ENCODE data around the gene NME7.
"Not testable (repeated sequence)": the region's sequence is repeated elsewhere in the genome, so short reads cannot be mapped to it uniquely, and the experiment has no call there.

NME7 gene, protein sequence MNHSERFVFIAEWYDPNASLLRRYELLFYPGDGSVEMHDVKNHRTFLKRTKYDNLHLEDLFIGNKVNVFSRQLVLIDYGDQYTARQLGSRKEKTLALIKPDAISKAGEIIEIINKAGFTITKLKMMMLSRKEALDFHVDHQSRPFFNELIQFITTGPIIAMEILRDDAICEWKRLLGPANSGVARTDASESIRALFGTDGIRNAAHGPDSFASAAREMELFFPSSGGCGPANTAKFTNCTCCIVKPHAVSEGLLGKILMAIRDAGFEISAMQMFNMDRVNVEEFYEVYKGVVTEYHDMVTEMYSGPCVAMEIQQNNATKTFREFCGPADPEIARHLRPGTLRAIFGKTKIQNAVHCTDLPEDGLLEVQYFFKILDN

DNA sequence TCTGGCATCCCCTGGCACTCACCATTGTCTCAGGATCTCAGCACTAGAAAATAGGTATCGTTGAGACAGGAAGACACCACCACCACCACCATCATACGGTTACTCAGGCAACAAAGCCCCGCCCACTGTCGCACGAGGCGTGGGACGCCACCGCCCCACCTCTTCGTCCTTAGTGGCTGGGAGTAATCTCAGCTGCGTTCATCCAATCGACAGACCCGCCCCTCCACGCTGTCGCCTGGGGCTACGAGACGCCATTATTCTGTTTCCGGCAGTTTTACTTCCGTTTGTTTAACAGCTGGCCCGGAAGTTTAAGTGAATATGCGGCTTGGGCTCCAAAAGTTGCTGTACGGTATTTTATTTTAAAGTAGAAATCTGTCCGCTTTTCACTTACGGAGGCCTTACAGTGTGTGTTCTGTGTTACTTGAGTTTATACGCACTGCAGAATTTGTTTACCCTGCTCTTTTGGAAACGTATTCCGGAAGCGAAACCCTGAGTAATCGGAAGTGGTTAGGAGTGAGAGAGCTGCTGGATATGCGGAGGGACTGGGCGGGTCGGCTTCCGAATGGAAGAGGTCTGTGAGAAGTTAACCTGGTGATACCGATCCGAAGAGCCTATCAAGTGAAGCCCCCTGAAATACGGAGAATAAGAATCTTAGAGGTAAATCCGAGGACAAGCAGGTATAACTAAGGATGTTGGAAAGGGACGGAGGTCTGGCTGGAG lies at the start of gene NME7, which contains the start of gene BLZF1:
Gene NME7 (minus strand): TSS at position 112 of the 720 bp plus-strand sequence. CDS start 87 bp downstream, at position 25.
Gene BLZF1 (plus strand): TSS at position 510 of the 720 bp plus-strand sequence. CDS start 1,328 bp downstream, outside the sequence.
- DNase-seq: peak; percentile 94

DNA sequence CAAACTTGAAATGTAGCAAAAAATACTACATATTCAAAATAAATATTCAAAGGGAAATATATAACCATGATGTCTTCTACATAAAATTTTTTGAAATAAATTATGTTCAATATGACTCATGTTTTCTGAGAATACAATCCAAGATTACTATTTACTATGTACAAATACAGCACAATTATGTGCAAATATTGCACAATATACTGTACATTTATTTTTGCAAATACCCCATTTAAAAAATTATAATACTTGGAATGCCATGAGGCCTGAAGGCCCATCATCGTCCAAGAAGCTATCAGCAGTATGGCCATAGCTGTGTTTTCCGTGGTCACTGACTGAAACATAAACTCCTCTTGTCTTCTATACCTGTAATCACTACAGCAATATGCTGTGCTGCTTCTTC lies 47.4 kb upstream of the NME7 start:
- DNase-seq: no peak

DNA sequence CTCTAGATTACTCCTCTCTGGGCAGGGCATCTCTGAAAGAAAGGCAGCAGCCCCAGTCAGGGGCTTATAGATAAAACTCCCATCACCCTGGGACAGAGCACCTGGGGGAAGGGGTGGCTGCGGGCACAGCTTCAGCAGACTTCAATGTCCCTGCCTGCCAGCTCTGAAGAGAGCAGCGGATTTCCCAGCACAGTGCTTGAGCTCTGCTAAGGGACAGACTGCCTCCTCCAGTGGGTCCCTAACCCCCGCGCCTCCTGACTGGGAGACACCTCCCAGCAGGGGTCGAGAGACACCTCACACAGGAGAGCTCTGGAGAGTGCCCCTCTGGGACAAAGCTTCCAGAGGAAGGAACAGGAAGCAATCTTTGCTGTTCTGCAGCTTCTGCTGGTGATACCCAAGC lies 40.7 kb upstream of the NME7 start:
- not testable (repeated sequence) for DNase-seq

DNA sequence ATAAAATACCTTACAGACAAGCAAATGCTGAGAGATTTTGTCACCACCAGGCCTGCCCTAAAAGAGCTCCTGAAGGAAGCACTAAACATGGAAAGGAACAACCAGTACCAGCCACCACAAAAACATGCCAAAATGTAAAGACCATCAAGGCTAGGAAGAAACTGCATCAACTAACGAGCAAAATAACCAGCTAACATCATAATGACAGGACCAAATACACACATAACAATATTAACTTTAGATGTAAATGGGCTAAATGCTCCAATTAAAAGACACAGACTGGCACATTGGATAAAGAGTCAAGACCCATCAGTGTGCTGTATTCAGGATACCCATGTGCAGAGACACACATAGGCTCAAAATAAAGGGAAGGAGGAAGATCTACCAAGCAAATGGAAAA lies 35.0 kb upstream of the NME7 start:
- DNase-seq: not testable (repeated sequence)

DNA sequence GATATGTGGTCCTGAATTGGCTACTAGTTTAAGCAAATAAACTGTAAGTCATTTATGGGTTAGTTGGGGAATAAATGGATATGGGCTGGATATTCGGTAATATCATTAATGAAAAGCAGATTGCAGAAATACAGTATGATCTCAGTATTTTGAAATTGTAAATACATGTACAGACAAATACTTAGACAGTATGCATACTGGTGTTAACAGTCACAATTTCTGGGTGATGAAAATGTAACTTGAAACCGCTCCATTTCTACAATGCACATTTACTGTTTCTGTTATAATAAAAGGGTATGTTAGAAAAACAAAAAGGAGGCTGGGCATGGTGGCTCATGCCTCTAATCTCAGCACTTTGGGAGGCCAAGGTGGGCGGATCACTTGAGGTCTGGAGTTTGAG lies 28.4 kb upstream of the NME7 start:
- DNase-seq: no peak

DNA sequence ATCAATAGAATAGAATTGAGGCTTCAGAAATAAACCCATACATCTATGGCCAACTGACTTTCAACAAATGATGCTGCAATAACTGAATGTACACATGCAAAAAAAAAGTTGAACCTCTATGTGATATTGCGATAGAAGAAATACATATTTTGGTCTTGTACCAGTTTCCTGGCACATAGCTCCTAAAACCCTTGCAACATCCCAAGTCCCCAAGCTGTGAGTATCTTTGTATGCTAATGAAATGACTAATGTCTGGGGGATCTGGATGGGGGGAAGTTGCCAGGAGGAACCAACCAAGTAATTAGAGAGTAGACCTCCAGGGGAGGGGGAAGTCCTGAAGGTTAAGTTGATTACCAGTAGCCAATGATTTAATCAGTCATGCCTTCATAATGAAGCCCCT lies 24.8 kb upstream of the NME7 start:
- DNase-seq: no peak

DNA sequence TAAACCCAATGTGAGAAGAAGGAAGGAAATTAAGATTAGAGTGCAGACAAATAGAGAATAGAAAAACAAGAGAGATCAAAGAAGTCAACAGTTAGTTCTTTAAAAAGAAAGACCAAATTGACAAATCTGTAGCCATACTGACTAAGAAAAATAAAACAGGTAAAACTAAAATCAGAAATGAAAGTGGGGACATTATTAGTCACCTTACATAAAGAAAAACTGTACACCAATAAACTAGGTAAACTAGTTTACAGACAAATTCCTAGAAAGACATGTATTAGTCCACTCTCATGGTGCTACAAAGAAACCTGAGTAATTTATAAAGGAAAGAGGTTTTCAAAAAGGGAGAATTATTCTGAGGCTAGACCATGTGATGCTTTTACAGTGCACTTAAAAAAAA lies 22.7 kb upstream of the NME7 start:
- no peak for DNase-seq

DNA sequence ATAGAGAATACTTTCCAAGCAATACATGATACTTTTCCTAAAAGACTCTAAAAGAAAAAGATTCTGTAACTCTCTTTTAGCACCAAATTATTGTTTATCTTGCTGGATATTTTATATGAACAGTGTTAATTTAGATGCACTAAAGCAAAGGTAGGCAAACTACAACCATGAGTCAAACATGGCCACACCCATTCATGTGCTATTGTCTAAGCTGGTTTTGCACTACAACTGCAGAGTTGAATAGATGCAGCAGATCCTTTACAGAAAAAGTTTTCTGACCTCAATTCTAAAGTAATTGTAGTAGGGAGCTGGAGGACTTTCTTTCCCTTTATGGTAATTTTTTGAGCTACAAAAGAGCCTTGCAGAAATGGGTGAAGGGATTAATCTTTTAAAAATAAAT lies 19.8 kb upstream of the NME7 start:
- no peak for DNase-seq

DNA sequence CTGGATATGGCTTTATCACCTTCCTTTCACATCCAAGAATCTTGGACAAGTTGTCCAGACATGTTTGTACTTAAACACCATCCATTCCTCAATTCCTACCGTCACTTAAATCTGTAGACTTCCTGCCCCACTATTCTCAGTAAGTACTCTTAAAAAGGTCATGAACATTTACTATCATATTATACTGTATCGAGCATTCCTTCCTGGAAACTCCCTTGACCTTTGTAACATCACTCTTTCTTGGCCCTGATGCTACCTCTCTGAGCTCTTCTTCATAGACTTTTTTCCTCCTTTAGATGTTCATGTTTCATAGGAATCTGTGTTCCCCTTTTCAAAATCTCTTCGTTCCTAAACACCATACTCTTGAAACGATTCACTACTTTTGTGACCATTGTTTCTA lies 15.9 kb upstream of the NME7 start:
- DNase-seq: no peak

DNA sequence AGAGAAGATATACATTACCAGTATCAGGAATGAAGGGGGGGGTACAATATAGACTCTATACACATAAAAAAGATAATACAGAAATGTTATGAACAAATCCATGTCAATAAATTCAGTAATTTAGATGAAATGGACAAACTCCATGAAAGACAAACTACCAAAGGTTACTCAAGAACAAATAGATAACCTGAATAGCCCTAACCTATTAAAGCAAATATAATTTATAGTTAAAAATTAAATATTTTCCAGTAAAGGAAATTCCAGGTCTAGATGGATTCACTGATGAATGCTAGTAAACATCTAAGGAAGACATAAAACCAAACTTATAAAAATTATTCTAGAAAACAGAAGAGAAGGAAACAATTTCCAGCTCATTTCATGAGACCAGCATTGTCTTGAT lies 13.6 kb upstream of the NME7 start:
- no peak for DNase-seq

DNA sequence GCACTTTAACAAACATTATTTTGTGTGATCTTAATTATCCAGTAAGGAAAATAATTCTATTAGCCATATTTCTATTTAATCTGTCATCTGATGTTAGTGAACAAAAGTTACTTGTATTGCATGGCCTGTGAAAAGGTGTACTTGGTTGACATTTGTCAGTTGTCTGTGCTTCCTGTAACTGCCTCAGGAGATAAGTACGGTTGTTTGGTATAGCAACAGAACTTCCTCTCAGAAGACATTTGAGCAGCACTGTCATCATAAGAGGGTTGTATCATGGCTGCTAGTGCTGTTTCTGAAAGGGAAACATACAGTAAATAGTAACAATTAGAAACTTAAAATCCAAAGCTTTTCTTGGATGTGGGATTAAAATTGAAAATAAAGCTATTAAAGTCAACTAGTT lies 3.8 kb upstream of the NME7 start:
- no peak for DNase-seq

DNA sequence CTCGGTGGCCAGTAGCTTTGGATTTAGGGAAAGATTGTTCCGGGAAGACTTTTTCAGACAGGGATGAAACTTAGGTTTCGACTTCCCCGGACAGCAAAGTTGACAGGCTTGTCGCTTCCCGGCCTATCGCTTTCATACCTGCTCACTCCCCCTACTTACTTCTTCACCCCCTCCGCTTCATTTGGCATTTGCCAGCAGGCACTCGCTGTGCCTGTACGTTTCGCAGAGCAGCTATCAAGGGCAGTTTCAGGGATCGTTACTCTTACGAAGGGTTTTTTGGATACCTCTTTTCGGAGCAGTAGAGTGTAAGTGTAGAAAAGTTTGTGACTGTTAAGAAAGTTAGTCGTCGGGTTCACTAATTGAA lies 791 bp upstream of the NME7 start:
- no peak for DNase-seq

DNA sequence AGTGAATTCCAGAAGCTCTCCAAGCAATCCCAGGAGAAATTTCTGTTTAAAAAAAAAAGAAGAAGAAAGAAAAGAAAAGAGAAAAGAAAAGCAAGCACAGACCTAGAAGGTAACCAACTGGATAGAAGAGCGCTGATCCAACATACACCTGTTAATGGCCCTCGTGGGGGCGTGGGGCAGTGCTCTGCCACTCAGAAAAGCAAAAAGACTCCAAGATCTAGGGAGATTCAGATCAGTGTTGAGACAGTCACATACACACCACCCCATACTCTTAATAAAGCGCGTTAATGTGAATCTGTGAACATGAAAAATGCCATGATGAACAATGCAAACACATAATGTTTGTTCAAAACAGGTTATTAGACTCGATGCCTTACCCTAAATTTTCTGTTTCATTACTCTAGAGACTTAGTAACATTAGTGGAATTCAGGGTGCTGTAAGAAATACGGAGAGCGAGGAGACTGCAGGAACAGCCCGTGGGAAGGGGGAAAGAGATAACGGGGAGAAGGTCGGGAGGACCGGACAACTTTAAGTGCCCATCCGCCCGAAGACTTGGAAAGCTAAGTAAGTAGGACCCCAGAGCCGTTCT lies 406 bp downstream of the NME7 start:
- no peak for DNase-seq

DNA sequence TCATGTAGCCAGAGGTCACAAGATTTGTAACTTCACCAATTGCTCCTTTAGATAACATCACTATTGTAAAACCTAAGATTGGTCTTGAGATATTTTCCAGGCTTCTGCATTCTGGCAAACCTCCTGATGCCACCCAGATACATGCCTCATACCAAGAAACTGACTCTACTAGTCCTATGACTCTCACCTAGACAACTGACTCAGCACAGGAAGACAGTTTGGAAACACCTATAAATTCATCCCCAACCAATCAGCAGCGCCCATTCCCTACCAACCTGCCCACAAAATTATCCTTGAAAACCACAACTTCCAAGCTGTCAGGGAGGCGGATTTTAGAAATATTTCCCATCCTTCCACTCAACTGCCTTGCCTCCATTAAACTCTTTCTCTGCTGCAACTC lies 2.6 kb downstream of the NME7 start:
- no peak for DNase-seq

DNA sequence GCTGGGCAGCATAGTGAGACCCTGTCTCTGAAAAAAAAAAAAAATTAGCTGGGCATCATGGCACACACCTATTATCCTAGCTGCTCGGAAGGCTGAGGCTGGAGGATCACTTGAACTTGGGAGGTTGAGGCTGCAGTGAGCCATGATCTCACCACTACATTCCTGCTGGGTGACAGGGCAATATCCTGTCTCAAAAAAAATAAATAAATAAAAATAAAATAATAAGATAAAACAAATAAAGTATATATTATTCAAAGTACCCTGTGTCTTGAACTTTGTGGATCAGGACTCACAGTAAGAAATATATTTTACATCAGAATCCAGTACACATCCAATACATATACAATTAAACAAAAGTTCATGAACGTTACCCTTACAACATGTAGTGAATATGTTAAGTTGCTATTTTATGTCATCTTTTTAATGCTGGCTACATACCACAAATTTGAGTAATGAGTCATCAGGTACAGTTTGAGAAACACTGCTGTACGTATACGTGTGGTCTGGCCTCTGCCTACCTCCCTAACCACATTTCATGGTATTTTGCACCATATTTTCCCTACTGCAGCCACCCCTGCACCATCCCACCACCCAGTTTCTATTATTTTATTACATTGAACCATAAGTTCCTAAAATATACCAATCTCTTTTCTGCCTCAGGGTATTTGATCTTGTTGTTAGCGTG lies 4.4 kb downstream of the NME7 start:
- no peak for DNase-seq

DNA sequence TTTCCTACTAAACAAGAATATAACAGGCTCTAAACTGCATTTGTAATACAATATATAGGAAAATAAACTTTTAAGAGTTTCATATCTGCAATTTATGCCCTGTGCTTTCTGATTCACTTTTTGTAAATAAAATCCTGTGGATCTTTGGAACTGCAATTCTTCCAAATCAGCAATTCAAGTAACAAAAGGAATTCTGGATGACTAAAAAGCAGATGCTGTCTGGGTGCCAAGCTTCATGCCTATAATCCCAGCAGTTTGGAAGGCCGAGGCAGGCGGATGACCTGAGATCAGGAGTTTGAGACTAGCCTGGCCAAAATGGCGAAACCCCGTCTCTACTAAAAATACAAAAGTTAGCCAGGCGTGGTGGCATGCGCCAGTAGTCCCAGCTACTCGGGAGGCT lies 6.3 kb downstream of the NME7 start:
- DNase-seq: no peak

DNA sequence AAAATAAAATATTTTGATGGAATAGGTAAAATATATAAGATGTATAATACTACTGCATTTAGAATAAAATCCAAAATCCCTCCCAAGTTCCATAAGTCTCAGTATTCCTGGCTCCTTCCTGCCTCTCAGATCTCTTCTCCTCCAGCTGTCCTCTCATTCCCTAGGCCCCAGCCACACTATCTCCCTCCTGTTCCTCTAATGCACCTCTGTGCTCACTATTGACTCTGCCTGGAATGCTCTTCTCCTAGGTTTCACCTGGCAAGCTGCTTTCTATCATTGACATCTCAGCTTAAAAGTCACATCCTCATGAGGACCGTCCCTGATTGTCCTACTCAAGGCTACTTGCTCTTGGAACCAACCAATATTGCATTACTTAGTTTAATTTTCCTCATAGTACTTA lies 7.2 kb downstream of the NME7 start:
- no peak for DNase-seq

DNA sequence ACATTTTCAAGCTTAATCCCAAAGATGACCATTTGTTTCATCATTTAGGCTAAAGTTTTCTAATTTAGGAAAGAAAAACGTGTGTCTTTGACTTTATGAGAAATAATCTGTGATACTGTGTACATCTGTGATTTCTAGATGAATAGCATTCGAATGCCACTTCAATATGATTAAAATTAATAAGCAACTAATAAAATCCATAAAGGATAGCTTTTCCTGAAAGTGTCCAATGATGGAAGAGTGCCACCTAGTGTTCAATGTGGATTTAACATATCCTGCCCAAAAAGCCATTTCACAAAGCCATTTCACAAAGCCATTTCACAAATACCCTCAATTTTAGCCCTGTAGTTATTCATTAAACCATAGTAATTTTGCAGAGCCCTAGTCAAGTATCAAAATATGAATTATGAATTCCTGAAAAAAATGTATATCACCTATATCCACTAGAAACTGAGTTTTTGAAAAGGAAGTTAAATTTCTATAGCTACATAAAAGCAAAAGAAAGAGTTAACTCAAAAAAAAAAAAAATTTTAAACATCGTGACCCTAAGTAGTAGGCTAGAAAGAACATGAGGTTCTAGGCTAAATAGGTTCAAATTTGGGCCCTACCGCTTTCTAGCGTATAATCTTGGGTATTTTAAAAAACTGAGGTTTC lies 19.1 kb downstream of the NME7 start:
- no peak for DNase-seq

DNA sequence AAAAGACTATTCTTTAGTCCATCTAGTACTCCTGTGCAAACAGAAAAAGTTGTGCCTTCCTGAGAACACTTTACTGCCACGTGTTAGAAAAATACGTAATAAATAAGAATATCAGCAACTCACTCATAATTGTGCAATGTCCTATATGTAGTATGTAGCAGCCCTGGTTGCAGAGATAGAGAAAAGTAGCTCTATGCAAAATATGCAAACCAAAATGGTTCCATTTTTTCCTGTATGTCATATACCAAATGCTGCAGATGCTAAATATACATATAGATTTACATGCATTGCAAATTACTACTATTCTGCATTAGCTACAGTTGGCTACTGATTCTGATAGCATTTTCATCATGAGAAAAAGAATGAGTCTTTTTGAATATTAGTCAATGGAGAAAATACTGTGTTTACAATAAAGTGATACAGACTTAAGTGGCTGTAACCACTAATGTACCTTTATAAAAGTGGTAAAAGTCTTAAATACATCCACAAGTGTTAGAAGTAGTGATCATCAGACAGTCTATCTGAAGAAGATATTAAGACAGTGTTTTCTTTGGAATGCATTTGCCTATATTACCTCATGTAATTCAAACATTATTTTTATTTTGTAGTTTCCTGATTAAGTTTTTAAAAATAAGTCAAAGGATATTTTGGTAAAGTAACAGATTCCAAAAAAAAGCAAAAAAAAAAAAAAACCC lies 19.8 kb downstream of the NME7 start:
- DNase-seq: no peak

DNA sequence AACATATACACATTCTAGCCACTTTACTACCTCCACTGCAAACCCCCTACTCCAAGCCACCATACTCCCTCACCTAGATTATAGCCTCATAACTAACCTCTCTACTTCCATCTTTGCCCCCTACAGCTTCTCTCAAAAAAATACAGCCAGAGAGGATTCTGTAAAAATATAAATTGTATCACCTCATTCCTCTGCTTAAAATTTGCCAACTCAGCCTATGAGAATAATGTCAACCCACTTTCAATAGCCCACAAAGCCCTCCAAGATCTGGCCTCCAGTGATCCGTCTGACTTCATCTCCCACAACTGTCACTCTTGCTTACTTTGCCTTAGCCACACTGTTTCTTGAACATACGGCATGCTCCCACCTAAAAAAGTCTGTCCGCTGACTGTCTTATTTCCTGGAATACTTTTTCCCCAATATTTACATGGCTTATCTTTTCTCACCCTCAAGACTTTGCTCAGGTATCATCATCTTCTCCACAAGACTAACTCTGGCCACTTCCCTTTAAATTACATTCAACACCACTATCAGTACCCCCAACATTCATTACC lies 21.5 kb downstream of the NME7 start:
- no peak for DNase-seq

DNA sequence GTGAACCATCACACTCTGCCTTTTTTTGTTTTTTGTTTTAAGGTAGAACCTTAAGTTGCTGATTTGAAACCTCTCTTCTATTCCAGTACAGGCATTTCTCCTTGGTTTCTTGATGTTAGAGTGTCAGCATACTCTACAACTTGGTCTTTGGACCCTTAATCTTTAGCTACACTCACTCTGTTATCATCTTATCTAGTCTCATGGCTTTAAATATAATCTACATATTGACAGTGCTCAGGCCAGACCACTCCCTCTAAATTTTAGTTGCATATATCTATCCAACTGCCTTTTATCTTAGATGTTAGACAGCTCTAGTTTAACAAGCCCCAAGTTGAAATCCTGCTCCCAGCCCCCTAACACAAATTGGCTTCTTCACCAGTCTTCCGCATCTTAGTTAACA lies 22.1 kb downstream of the NME7 start:
- no peak for DNase-seq

DNA sequence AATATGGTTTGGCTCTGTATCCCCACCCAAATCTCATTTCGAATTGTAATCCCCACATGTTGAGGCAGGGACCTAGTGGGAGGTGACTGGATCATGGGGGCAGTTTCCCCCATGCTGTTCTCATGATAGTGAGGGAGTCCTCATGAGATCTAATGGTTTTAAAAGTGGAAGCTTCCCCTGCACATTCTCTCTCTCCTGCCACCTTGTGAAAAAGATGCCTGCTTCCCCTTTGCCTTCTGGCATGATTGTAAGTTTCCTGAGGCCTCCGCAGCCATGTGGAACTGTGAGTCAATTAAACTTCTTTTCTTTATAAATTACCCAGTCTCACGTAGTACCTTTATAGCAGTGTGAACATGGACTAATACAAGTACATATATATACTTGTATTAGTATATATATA lies 25.5 kb downstream of the NME7 start:
- DNase-seq: not testable (repeated sequence)

Measured in T1000 (cell line).